GM10248 (cell line): ENCODE results near the gene COL23A1.

ENCODE experiments used
- CTCF ChIA-PET: fragments of 300-600 bp; sonication (Branson Sonifier 250); formaldehyde crosslinking; extraction: SDS; loops from one replicate; lab custom pipeline; 2021; ENCODE audit warnings: antibody characterized with exemption; lab: Yijun Ruan, JAX
- POLR2A ChIA-PET: fragments of 350-650 bp; sonication (Branson Sonifier 250); formaldehyde crosslinking; extraction: SDS; loops from one replicate; lab custom pipeline; 2020; ENCODE audit warnings: antibody characterized with exemption; lab: Yijun Ruan, JAX
- DNase-seq: peaks from one replicate; pipeline ENCODE4 v3.0.0; 2012; ENCODE audit errors: extremely low spot score
- CTCF ChIP-seq: IDR thresholded peaks from 2 replicates; pipeline ENCODE4 v1.5.1; 2012; ENCODE audit warnings: mild to moderate bottlenecking, low read depth; ENCODE audit errors: extremely low read depth, missing control alignments, control extremely low read depth

The COL23A1 gene

DNA sequence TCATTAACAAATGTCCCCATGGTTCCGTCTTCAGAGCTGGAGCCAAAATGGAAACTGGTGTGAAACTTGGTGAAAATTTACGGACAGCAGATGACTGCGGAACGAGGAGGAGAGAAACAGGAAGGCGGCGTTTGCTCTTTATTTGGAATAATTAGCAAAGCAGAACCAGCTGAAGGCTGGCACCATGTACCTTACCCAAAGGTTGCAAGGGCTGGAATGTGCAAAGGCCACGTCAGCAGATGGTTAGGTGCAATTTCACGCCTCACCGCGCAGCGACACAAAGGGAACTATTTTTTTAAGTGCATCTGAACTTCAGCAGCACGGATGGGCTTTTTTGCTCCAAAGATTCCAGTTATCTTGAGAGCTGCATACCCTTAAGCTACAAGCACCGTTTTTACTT is 127.4 kb downstream of the COL23A1 start:
- ChIA-PET CTCF (interaction anchor here (1.6 to 3.4 kb wide), 4 partner anchors 8 to 228 kb away, joined by 4 to 36 read pairs (median 11); no protein-coding TSS in a partner anchor), POLR2A (no interaction called here)
- no peak for TF ChIP-seq CTCF
- no peak for DNase-seq

GRCh38 chr5:178462076-178462475 is 128.1 kb downstream of the COL23A1 start:
- ChIA-PET CTCF (interaction anchor here (1.1 to 3.4 kb wide), 11 partner anchors 9 to 227 kb away, joined by 3 to 36 read pairs (median 4); no protein-coding TSS in a partner anchor), POLR2A (no interaction called here)
- no peak for TF ChIP-seq CTCF
- DNase-seq: no peak

GRCh38 chr5:178461004-178461730 is 129.0 kb downstream of the COL23A1 start:
- peak; percentile 69 for DNase-seq
- ChIA-PET POLR2A (no interaction called here), CTCF (interaction anchor here (0.8 to 3.4 kb wide), 22 partner anchors 9 to 226 kb away, joined by 3 to 36 read pairs (median 4); no protein-coding TSS in a partner anchor)
- TF ChIP-seq CTCF: peak; percentile 74

GRCh38 chr5:178460598-178460997 is 129.6 kb downstream of the COL23A1 start:
- ChIA-PET CTCF (interaction anchor here (0.9 to 3.4 kb wide), 8 partner anchors 9 to 183 kb away, joined by 3 to 36 read pairs (median 4); no protein-coding TSS in a partner anchor), POLR2A (no interaction called here)
- no peak for TF ChIP-seq CTCF
- no peak for DNase-seq

DNA sequence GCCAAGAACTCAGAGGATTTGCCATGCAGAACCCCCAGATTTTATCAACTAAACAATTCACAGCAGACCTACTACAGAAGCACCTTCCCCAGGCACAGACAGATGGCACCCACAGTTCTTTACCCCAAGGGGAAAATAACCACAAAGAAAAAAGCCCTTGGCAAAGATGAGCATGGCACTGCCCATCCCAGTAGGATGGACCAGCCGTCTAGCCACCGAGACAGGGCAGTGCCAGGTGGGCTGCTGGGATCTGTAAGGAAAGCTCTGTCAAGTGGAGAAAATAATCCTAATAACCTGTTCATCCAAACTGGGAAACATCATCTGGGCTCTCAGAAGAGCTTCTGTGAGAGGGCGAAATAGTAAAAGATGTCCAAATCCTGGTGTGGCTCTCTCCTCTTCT is 130.0 kb downstream of the COL23A1 start:
- no peak for TF ChIP-seq CTCF
- CTCF ChIA-PET: interaction anchor here (0.9 to 3.4 kb wide), 7 partner anchors 8 to 182 kb away, joined by 3 to 36 read pairs (median 5); no protein-coding TSS in a partner anchor
- DNase-seq: no peak
- POLR2A ChIA-PET: no interaction called here

DNA sequence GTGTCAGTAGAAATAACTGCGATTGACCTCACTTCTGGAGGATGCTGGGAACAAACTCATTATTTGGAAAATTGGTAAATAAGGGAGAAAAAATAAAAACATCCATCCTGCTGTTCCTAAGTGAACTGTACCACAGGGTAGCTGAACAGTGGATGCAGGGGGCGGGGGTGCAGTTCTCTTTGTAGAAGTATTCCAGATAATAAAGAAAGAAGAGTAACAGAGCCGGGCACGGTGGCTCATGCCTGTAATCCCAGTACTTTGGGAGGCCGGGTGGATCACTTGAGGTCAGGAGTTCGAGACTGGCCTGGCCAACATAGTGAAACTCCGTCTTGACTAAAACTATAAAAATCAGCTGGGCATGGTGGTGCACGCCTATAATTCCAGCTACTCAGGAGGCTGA is 132.1 kb downstream of the COL23A1 start:
- DNase-seq: no peak
- no peak for TF ChIP-seq CTCF
- CTCF ChIA-PET: no interaction called here
- POLR2A ChIA-PET: no interaction called here
